Osteoblast (primary cell): ENCODE data around the gene SGCD. TPM values are rescaled to one million over a fixed set of nuclear protein-coding genes. Genes with fewer than 3 reads are reported as not detected.

ENCODE experiments used
- DNase-seq: peaks from one replicate; pipeline ENCODE4 v3.0.0; 2011; ENCODE audit warnings: low spot score, mixed read lengths; ENCODE audit not compliant: insufficient read length; ENCODE audit errors: missing footprints
- H2AFZ ChIP-seq: 2 replicates; pipeline ENCODE4 v1.6.0; 2011; ENCODE audit warnings: mild to moderate bottlenecking, low read length
- H3K27ac ChIP-seq: 2 replicates; pipeline ENCODE4 v1.5.1; 2011; ENCODE audit warnings: mild to moderate bottlenecking, low read depth, low read length, moderate library complexity
- H3K27me3 ChIP-seq: 2 replicates; pipeline ENCODE4 v1.6.0; 2012; ENCODE audit warnings: mild to moderate bottlenecking, control low read depth, inconsistent platforms, low read length, moderate library complexity; ENCODE audit not compliant: insufficient read depth
- H3K36me3 ChIP-seq: 2 replicates; pipeline ENCODE4 v1.5.1; 2011; ENCODE audit warnings: mild to moderate bottlenecking, low read length, control low read depth, moderate library complexity; ENCODE audit not compliant: insufficient read depth
- H3K4me1 ChIP-seq: 2 replicates; pipeline ENCODE4 v1.5.1; 2011; ENCODE audit warnings: mild to moderate bottlenecking, low read length, control low read depth, moderate library complexity; ENCODE audit not compliant: insufficient read depth
- H3K4me2 ChIP-seq: 2 replicates; pipeline ENCODE4 v1.6.0; 2011; ENCODE audit warnings: mild to moderate bottlenecking, low read length; ENCODE audit not compliant: insufficient read depth
- H3K4me3 ChIP-seq: fragments of 200-600 bp; sonication (generic); 3 replicates; pipeline ENCODE4 v1.5.1; 2012; ENCODE audit warnings: mild to moderate bottlenecking, low read length, inconsistent platforms; ENCODE audit not compliant: insufficient read depth
- H3K79me2 ChIP-seq: 2 replicates; pipeline ENCODE4 v1.6.0; 2012; ENCODE audit warnings: mild to moderate bottlenecking, low read length, control low read depth, inconsistent platforms; ENCODE audit not compliant: insufficient read depth
- H3K9me3 ChIP-seq: 2 replicates; pipeline ENCODE4 v1.5.1; 2011; ENCODE audit warnings: low read depth, low read length, control low read depth
- H4K20me1 ChIP-seq: 2 replicates; pipeline ENCODE4 v1.6.0; 2012; ENCODE audit warnings: mild to moderate bottlenecking, low read length, control low read depth; ENCODE audit not compliant: insufficient read depth
- total RNA-seq: library from RNA; depleted of rRNA; stranded (reverse); fragments of >200 nt; gene quantifications from 2 replicates; pipeline ENCODE4 v1.2.3, GENCODE V29; 2012
- TF ChIP-seq, protein P1 (sequence below): IDR thresholded peaks from 2 replicates; pipeline ENCODE4 v1.5.1; 2011; ENCODE audit warnings: mild to moderate bottlenecking, low read depth, low read length, moderate library complexity; ENCODE audit errors: extremely low read depth

The SGCD gene
- total RNA-seq, 1 donor = 27.1 TPM

DNA sequence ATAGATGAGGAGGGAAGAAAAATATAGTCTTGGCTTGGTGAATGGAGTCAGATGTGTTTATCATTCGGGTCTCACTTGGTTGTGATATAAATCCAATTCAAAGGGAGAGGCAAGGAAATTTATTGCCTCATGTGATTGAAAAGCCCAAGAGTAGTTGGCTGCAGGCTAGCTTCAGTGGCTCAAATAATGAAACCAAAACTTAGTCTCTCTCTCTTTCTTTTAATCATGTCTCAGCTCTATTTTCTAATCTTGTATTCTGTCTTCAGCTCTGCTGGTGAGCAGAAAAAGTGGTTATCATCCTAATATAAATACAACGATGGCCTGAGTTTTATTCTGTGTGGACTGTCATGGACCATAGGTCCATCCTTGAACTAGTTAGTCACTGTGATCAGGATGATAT lies 288.9 kb downstream of the SGCD start:
- no peaks in the 10 kb centered on the region for H3K79me2 ChIP-seq

DNA sequence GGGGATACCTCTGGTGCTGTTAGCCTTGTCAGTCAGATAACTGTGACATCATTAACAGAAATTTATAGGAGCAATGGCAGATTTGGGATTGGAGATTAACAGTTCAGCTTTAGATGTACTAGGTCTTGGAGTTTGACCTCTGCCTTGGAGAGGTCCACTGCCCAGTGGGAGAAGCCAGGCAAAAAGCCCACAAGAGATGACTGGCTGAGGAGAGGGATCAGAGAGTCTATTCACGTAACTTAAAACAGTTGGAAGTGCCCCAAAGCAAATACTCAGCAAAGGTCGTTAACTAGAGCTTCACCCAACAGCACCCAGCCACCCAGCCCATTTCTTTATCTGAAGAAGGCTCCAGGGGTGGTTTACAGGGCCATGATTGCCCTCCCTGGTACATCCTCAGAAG lies 290.5 kb downstream of the SGCD start:
- H3K36me3 ChIP-seq = no peaks in the 10 kb centered on the region
- no peak overlapping the region for H2AFZ ChIP-seq
- no peaks in the 10 kb centered on the region for H4K20me1 ChIP-seq
- DNase-seq = no peak
- H3K27ac ChIP-seq = no peak overlapping the region
- TF ChIP-seq, protein P1, sequence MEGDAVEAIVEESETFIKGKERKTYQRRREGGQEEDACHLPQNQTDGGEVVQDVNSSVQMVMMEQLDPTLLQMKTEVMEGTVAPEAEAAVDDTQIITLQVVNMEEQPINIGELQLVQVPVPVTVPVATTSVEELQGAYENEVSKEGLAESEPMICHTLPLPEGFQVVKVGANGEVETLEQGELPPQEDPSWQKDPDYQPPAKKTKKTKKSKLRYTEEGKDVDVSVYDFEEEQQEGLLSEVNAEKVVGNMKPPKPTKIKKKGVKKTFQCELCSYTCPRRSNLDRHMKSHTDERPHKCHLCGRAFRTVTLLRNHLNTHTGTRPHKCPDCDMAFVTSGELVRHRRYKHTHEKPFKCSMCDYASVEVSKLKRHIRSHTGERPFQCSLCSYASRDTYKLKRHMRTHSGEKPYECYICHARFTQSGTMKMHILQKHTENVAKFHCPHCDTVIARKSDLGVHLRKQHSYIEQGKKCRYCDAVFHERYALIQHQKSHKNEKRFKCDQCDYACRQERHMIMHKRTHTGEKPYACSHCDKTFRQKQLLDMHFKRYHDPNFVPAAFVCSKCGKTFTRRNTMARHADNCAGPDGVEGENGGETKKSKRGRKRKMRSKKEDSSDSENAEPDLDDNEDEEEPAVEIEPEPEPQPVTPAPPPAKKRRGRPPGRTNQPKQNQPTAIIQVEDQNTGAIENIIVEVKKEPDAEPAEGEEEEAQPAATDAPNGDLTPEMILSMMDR = no peak
- no peak overlapping the region for H3K4me2 ChIP-seq
- no peaks in the 10 kb centered on the region for H3K9me3 ChIP-seq
- H3K79me2 ChIP-seq = no peaks in the 10 kb centered on the region
- H3K4me1 ChIP-seq = no peaks in the 10 kb centered on the region
- H3K4me3 ChIP-seq = no peak overlapping the region
- no peaks in the 10 kb centered on the region for H3K27me3 ChIP-seq

More for the DNA sequence above, 288.9 kb downstream of the SGCD start:
- no peaks in the 10 kb centered on the region for H3K4me1 ChIP-seq
- no peak for DNase-seq
- H3K4me2 ChIP-seq = no peak overlapping the region
- H3K9me3 ChIP-seq = no peaks in the 10 kb centered on the region
- H4K20me1 ChIP-seq = no peaks in the 10 kb centered on the region
- no peak overlapping the region for H3K27ac ChIP-seq
- H2AFZ ChIP-seq = no peak overlapping the region
- no peaks in the 10 kb centered on the region for H3K27me3 ChIP-seq
- H3K4me3 ChIP-seq = no peak overlapping the region
- TF ChIP-seq, protein P1 = no peak
- no peaks in the 10 kb centered on the region for H3K36me3 ChIP-seq

DNA sequence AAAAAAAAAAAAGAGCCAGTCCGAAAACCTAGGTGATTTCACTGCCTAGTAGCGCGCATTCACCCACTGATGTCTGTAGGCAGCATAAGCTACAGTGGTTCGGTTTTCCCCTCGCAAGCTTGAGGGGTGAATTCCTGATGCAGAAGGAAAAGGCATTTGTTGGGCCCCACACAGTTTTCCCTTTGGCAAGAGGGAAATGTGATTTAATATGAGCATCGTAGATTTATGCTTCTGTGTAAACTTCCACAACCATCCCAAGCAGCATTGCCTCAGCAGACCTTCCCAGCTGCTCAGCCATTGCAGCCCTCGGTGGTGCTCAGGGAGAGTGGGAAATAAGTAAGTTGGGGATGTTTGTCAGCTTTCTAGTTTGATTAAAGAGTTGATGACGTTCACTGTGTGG lies 291.6 kb downstream of the SGCD start:
- H3K4me1 ChIP-seq = no peaks in the 10 kb centered on the region
- TF ChIP-seq, protein P1 = no peak
- no peak for DNase-seq

DNA sequence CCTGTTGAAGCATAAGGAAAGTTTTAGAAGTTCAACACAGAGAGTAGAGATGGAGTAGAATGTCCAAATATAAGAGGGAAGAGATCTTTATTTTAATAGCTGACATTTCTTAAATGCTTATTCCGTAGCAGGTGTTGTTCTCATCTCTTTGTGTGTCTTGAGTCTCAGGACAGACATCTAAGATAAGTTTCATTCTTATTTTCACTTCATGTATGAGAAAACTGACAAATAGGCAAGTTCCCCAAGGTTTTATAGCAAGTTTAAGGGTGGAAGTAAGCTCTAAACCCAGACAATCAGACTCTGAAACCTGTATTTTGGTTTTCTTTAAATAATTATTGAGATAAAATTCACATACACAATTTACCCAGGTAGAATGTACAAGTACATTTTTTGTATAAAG lies 294.8 kb downstream of the SGCD start:
- TF ChIP-seq, protein P1 = no peak
- H3K4me2 ChIP-seq = no peak overlapping the region
- no peak overlapping the region for H3K4me3 ChIP-seq

More for the DNA sequence above, 291.6 kb downstream of the SGCD start:
- no peaks in the 10 kb centered on the region for H3K27me3 ChIP-seq
- no peaks in the 10 kb centered on the region for H3K36me3 ChIP-seq
- H2AFZ ChIP-seq = no peak overlapping the region
- no peak overlapping the region for H3K4me3 ChIP-seq
- no peaks in the 10 kb centered on the region for H3K9me3 ChIP-seq
- H3K27ac ChIP-seq = no peak overlapping the region
- H3K4me2 ChIP-seq = no peak overlapping the region
- H3K79me2 ChIP-seq = no peaks in the 10 kb centered on the region
- H4K20me1 ChIP-seq = no peaks in the 10 kb centered on the region

More for the DNA sequence above, 294.8 kb downstream of the SGCD start:
- Histone ChIP-seq H3K27me3 (no peaks in the 10 kb centered on the region), H3K36me3 (no peaks in the 10 kb centered on the region), H3K9me3 (no peaks in the 10 kb centered on the region), H3K4me1 (no peaks in the 10 kb centered on the region), H3K79me2 (no peaks in the 10 kb centered on the region), H4K20me1 (no peaks in the 10 kb centered on the region), H2AFZ (no peak overlapping the region), H3K27ac (no peak overlapping the region)
- no peak for DNase-seq
